GM23248 (cell line): ENCODE data around the gene PTPRN2. TPM values are rescaled to one million over a fixed set of nuclear protein-coding genes. Genes with fewer than 3 reads are reported as not detected.

Source experiments
- DNase-seq: peaks from one replicate; pipeline ENCODE4 v3.0.0-alpha.2; 2015
- H2AFZ ChIP-seq: fragments of 200-600 bp; sonication (generic); 2 replicates; pipeline ENCODE4 v1.6.1; 2016; ENCODE audit warnings: antibody characterized with exemption
- H3F3A ChIP-seq: fragments of 200-600 bp; sonication (generic); 2 replicates; pipeline ENCODE4 v1.6.1; 2016; ENCODE audit warnings: mild to moderate bottlenecking, antibody characterized with exemption, mixed run types; ENCODE audit not compliant: insufficient read depth
- H3K27ac ChIP-seq: fragments of 200-600 bp; sonication (generic); 2 replicates; pipeline ENCODE4 v1.5.1; 2016; ENCODE audit warnings: mild to moderate bottlenecking
- H3K27me3 ChIP-seq: fragments of 200-600 bp; sonication (generic); replicated peaks from 2 replicates; pipeline ENCODE4 v1.6.1; 2016; ENCODE audit warnings: mild to moderate bottlenecking; ENCODE audit not compliant: insufficient read depth
- H3K36me3 ChIP-seq: fragments of 200-600 bp; sonication (generic); 2 replicates; pipeline ENCODE4 v1.6.1; 2016; ENCODE audit warnings: low read depth, mild to moderate bottlenecking
- H3K4me1 ChIP-seq: fragments of 200-600 bp; sonication (generic); 2 replicates; pipeline ENCODE4 v1.6.1; 2016; ENCODE audit warnings: mild to moderate bottlenecking; ENCODE audit not compliant: insufficient read depth
- H3K4me2 ChIP-seq: fragments of 200-600 bp; sonication (generic); one replicate; pipeline ENCODE4 v1.6.1; 2016; ENCODE audit warnings: mild to moderate bottlenecking; ENCODE audit not compliant: unreplicated experiment
- H3K4me3 ChIP-seq: fragments of 200-600 bp; sonication (generic); 2 replicates; pipeline ENCODE4 v1.5.1; 2016; ENCODE audit warnings: mild to moderate bottlenecking
- H3K79me2 ChIP-seq: fragments of 200-600 bp; sonication (generic); 2 replicates; pipeline ENCODE4 v1.6.1; 2016; ENCODE audit warnings: mild to moderate bottlenecking; ENCODE audit not compliant: insufficient read depth
- H3K9ac ChIP-seq: fragments of 200-600 bp; sonication (generic); 2 replicates; pipeline ENCODE4 v1.6.1; 2016; ENCODE audit warnings: mild to moderate bottlenecking
- H3K9me2 ChIP-seq: fragments of 200-600 bp; sonication (generic); 2 replicates; pipeline ENCODE4 v1.6.1; 2016; ENCODE audit warnings: mixed run types, mild to moderate bottlenecking, moderate library complexity; ENCODE audit not compliant: insufficient read depth
- H3K9me3 ChIP-seq: fragments of 200-600 bp; sonication (generic); one replicate; pipeline ENCODE4 v1.6.1; 2017; ENCODE audit warnings: low read depth
- H4K20me1 ChIP-seq: fragments of 200-600 bp; sonication (generic); 2 replicates; pipeline ENCODE4 v1.6.0; 2016; ENCODE audit not compliant: insufficient read depth
- EZH2 ChIP-seq: fragments of 200-600 bp; sonication (generic); IDR thresholded peaks from 2 replicates; pipeline ENCODE4 v1.6.1; 2018; ENCODE audit warnings: antibody characterized with exemption, mild to moderate bottlenecking; ENCODE audit not compliant: insufficient read depth, poor library complexity, severe bottlenecking
- EZH2phosphoT487 ChIP-seq: fragments of 200-600 bp; sonication (generic); IDR thresholded peaks from 2 replicates; pipeline ENCODE4 v1.6.1; 2018; ENCODE audit warnings: antibody characterized with exemption, moderate library complexity, mild to moderate bottlenecking, low read depth; ENCODE audit not compliant: insufficient read depth
- WGBS, 2 experiments: methylation state at CpG; one replicate each; pipeline ENCODE4 v1.1.6; 2015 to 2017; ENCODE audit warnings: low lambda C conversion rate in 2 of 2, low coverage in 1 of 2; ENCODE audit errors: missing lambda C conversion rate in 2 of 2; 5-methylcytosine and 5-hydroxymethylcytosine counted together
- in situ Hi-C: fragments of 300-500 bp; cut with MboI; formaldehyde crosslinking; loops from 2 replicates; pipeline ENCODE4 v1.15.0; 2020
- polyA plus RNA-seq: library from polyadenylated mRNA; unstranded; fragments of >200 nt; fragmentation: Nextera tagmentation; extraction: Ambion mirVana; gene quantifications from 2 replicates; pipeline ENCODE4 v1.2.1, GENCODE V29; 2016
- total RNA-seq: library from RNA; depleted of rRNA; stranded (reverse); fragments of >200 nt; shearing (Covaris generic); gene quantifications from 2 replicates; pipeline ENCODE4 v1.2.3, GENCODE V29; 2014

PTPRN2 gene
- total and polyA plus RNA-seq, 2 experiments from 2014 or later: 0.13 TPM; not detected in 1

DNA sequence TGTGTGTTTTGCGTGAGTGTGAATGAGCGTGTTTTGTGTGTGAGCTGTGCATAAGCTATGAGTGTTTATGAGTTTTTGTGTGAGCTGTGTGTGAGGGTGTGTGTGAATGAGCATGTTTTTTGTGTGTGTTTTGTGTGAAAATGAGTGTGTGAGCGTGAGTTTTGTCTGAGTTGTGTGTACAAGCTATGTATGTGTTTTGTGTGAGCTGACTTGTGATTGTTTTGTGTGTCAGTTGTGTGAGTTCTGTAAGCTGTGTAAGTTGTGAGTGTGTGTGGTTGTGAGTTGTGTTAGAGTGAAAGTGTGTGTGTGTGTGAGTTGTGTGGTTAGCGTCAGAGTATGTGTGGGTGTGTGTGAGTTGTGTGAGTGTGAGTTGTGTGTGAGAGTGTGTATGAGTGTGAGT is 343.2 kb downstream of the PTPRN2 start:
- Histone ChIP-seq H3K4me2 (no peak overlapping the region), H3K4me1 (no peaks in the 10 kb centered on the region), H3K9ac (no peak overlapping the region), H3K79me2 (no peaks in the 10 kb centered on the region), H3K36me3 (no peaks in the 10 kb centered on the region), H3F3A (no peaks in the 10 kb centered on the region), H4K20me1 (no peaks in the 10 kb centered on the region), H3K27me3 (no peaks in the 10 kb centered on the region), H3K9me2 (no peaks in the 10 kb centered on the region), H2AFZ (no peak overlapping the region), H3K27ac (no peak overlapping the region), H3K9me3 (no peaks in the 10 kb centered on the region), H3K4me3 (no peak overlapping the region)
- WGBS, 2 experiments: 30 to 31% methylated on average over 4 of the region's 4 CpGs
- TF ChIP-seq EZH2 (no peak), EZH2phosphoT487 (no peak)
- in situ Hi-C loops: no loop called here
- DNase-seq: no peak

DNA sequence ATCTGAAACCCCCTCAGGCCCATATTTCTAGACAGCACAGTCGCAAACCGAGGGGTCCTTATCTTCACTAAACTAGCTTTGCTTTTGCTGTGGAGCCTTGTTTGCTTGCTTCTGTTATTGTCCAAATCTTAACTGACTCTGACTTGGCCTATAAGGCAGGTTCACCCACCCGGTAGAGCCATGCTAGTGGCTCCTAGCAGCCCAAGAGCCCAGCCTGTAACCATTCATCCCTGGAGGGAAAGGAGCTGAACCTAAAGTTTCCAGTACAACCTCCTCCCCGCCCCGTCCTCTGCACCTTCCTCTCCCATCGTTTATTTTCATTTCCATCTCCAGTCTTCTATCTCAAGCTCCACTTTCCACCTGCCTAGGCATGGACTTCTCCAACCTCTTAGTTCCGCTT is 345.7 kb downstream of the PTPRN2 start:
- Histone ChIP-seq H3K9ac (no peak overlapping the region), H3K79me2 (no peaks in the 10 kb centered on the region), H3K9me3 (no peaks in the 10 kb centered on the region), H3K4me3 (no peak overlapping the region), H2AFZ (no peak overlapping the region), H3K9me2 (no peaks in the 10 kb centered on the region), H3K4me2 (no peak overlapping the region), H3K4me1 (no peaks in the 10 kb centered on the region), H3K27me3 (no peaks in the 10 kb centered on the region), H3F3A (no peaks in the 10 kb centered on the region), H3K27ac (no peak overlapping the region), H4K20me1 (no peaks in the 10 kb centered on the region), H3K36me3 (no peaks in the 10 kb centered on the region)
- no peak for DNase-seq
- 15% methylated on average over 7 of the region's 7 CpGs for WGBS, 2 experiments
- in situ Hi-C loops: no loop called here
- TF ChIP-seq EZH2phosphoT487 (no peak), EZH2 (no peak)

DNA sequence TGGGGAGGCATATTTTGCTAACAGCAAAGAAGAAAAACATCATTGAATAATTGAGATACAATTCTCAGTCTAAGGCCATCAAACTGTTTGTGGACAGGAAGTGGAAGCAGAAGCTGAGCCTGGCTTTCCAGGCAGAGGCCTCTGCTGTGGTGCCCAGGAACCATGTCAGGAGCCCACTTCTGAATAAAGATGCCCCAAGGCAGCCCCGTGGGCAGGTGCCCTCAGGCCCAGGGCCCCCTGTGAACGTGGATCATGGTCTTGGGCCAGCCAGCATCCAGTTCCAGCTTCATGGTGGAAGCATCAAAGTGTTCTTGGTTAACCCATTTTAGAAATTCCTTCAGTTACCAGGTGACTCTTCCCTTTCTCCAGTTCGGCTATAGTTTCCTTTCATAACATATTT is 346.8 kb downstream of the PTPRN2 start:
- H3K79me2 ChIP-seq: no peaks in the 10 kb centered on the region
- H3K9me2 ChIP-seq: no peaks in the 10 kb centered on the region
- no peaks in the 10 kb centered on the region for H3K36me3 ChIP-seq
- no peak for DNase-seq
- no peak overlapping the region for H3K27ac ChIP-seq
- H3K27me3 ChIP-seq: no peaks in the 10 kb centered on the region
- no peak overlapping the region for H2AFZ ChIP-seq
- H3K4me3 ChIP-seq: no peak overlapping the region
- H3K9ac ChIP-seq: no peak overlapping the region
- H3F3A ChIP-seq: no peaks in the 10 kb centered on the region
- TF ChIP-seq EZH2: no peak
- TF ChIP-seq EZH2phosphoT487: no peak
- in situ Hi-C loops: no loop called here
- no peaks in the 10 kb centered on the region for H3K4me1 ChIP-seq
- no peaks in the 10 kb centered on the region for H4K20me1 ChIP-seq
- WGBS, 2 experiments: 7 to 18% methylated on average over 3 of the region's 3 CpGs
- no peaks in the 10 kb centered on the region for H3K9me3 ChIP-seq
- H3K4me2 ChIP-seq: no peak overlapping the region

DNA sequence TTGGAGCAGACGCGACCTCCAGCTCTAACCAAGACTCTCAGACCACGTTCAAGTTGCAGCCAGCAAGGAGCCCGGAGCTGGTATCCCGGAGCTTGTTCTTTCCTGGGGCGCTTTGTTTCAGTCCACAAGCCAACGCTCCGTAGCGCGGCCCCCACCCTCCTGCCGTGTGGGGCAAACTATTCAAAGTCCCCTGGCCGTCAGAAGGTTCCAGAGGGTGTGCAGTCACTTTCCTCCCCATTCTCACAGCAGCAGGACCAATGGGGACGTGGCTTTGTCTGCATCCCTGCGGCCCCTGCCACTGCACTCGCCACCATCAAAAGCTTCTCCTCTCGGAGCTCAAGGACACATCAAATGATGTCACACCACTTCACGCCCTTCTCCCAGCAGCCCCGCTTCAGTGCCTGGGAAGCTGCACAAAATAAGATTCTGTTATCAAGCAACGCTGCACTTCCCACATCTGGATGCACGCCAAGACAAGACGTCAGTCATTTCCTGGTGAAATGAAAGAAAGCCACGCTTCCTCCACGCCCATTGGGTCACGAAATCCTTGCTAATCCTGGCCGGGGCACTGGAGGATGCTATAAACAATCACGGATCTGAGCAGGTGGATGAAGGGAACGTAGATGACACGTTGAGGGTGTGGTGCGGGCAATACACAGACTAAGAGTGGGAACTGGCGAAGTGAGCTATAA is 348.2 kb downstream of the PTPRN2 start:
- TF ChIP-seq EZH2phosphoT487: no peak
- no peak for TF ChIP-seq EZH2
- H4K20me1 ChIP-seq: no peaks in the 10 kb centered on the region
- no peak overlapping the region for H3K4me2 ChIP-seq
- no peaks in the 10 kb centered on the region for H3K9me3 ChIP-seq
- no peak overlapping the region for H2AFZ ChIP-seq
- H3K4me1 ChIP-seq: no peaks in the 10 kb centered on the region
- 47 to 49% methylated on average over 30 of the region's 30 CpGs for WGBS, 2 experiments
- H3K9me2 ChIP-seq: no peaks in the 10 kb centered on the region
- no peak overlapping the region for H3K27ac ChIP-seq
- in situ Hi-C loops: no loop called here
- H3K9ac ChIP-seq: no peak overlapping the region
- H3K36me3 ChIP-seq: no peaks in the 10 kb centered on the region
- H3F3A ChIP-seq: no peaks in the 10 kb centered on the region
- H3K27me3 ChIP-seq: no peaks in the 10 kb centered on the region
- no peak for DNase-seq
- H3K4me3 ChIP-seq: no peak overlapping the region
- no peaks in the 10 kb centered on the region for H3K79me2 ChIP-seq
